Measurements from ENCODE around the gene PDK4. TPM values are rescaled to one million over a fixed set of nuclear protein-coding genes. Genes with fewer than 3 reads are reported as not detected.

The PDK4 gene
- total and polyA plus RNA-seq, 8 donors = 20.0 to 56.6 (median 32.1) TPM

- Histone ChIP-seq H3K4me1 (no peaks in the 10 kb centered on the region), H3K9me3 (no peaks in the 10 kb centered on the region), H3K27ac (no peak overlapping the region), H3K4me3 (no peak overlapping the region), H3K36me3 (no peaks in the 10 kb centered on the region), H3K27me3 (no peaks in the 10 kb centered on the region)
- no peak for DNase-seq
- intact Hi-C loops (cut with DNase I) = loop anchor here in 1 of 2 donors (10.0 kb wide), 1 partner anchor 147 kb away; no protein-coding TSS in a partner anchor
- TF ChIP-seq CTCF (IDR thresholded peaks at IDR 0.05) = no peak
- ATAC-seq = peak; percentile 36
Measured at GRCh38 chr7:95537468-95537867, 58.8 kb downstream of the PDK4 start.

DNA sequence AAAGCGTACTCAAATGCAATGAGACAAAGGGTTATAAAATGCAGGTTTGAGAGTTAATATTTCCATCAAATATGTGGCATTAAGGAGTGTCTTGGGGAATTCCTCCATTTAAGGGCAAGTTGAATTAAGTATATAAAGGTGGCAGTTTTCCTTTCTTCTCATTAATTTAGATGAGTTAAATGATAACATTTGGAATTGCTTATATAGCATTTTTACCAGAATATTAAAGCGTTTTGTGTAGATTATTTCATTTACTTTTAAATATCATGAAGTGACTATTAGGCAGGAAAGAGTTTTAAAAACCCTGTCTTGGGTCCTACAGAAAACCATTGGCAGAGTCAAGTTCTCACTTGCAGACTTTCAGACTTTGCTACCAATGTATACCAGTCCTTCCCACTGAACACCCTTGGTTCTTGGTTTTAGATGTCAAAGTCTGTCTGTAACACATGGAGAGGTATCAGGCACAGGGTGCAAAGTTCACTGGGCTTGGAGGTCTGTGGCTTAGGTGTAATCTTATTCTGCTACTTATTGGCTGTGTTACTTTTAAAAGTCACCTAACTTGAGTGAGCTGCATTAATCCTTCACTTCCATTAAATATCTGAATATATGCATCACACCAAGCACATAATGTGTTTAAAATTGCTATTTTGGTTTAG is 59.5 kb downstream of the PDK4 start:
- Histone ChIP-seq H3K27me3 (no peaks in the 10 kb centered on the region), H3K4me3 (no peak overlapping the region), H3K27ac (no peak overlapping the region), H3K36me3 (no peaks in the 10 kb centered on the region), H3K9me3 (no peaks in the 10 kb centered on the region), H3K4me1 (no peaks in the 10 kb centered on the region)
- no peak for ATAC-seq
- intact Hi-C loops (cut with DNase I) = loop anchor here in 1 of 2 donors (10.0 kb wide), 1 partner anchor 148 kb away; no protein-coding TSS in a partner anchor
- no peak for TF ChIP-seq CTCF (IDR thresholded peaks at IDR 0.05)
- DNase-seq = no peak

DNA sequence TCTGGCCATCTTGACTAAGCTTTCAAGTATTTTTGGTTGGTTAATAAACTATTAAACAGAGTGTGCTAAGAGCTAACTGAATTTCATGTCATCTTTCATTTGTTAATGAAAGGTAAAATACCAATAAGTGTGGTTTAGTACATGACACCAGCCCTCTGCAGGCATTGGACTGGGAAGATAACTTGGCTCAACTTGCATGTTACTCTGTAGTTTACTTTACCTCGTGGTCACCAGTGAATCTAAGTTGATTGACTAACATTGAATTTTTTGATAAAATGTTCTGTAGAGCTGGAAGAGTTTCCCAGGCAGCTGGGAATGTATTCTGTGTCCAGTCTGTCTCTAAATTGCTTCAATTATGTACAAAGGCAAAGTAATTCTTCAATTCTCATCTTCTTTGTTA is 60.7 kb downstream of the PDK4 start:
- Histone ChIP-seq H3K27ac (no peak overlapping the region), H3K4me3 (no peak overlapping the region), H3K4me1 (no peaks in the 10 kb centered on the region), H3K36me3 (no peaks in the 10 kb centered on the region), H3K27me3 (no peaks in the 10 kb centered on the region), H3K9me3 (no peaks in the 10 kb centered on the region)
- ATAC-seq (no peak), DNase-seq (no peak)
- intact Hi-C loops (cut with DNase I) = loop anchor here in 1 of 2 donors (10.0 kb wide), 1 partner anchor 149 kb away; no protein-coding TSS in a partner anchor
- TF ChIP-seq CTCF (IDR thresholded peaks at IDR 0.05) = no peak

- no peak for TF ChIP-seq CTCF (IDR thresholded peaks at IDR 0.05)
- no peak for DNase-seq
- Histone ChIP-seq H3K27ac (no peak overlapping the region), H3K36me3 (no peaks in the 10 kb centered on the region), H3K4me3 (no peak overlapping the region), H3K27me3 (no peaks in the 10 kb centered on the region), H3K4me1 (no peaks in the 10 kb centered on the region), H3K9me3 (no peaks in the 10 kb centered on the region)
- intact Hi-C loops (cut with DNase I) = loop anchor here in 1 of 2 donors (10.0 kb wide), 1 partner anchor 150 kb away; no protein-coding TSS in a partner anchor
- ATAC-seq = no peak
Measured at GRCh38 chr7:95534796-95535195, 61.5 kb downstream of the PDK4 start.

Other genes with a start within 250 kb of the PDK4 start
- 10 to 100 TPM; 19.7 to 49.3 TPM for gene PON3, start 200.1 kb downstream of the PDK4 start, total RNA-seq
- 10 to 100 TPM; 13.5 to 19.4 (median 15.7) TPM for gene PON3, start 200.1 kb downstream of the PDK4 start, polyA plus RNA-seq (ENCODE audit: insufficient read length in 6 of 6)
- 100 to 1,000 TPM; 192 to 277 TPM for gene PON2, start 161.5 kb downstream of the PDK4 start, total RNA-seq
- 100 to 1,000 TPM; 290 to 511 (median 299) TPM for gene PON2, start 161.5 kb downstream of the PDK4 start, polyA plus RNA-seq (ENCODE audit: insufficient read length in 6 of 6)
- gene ASB4, start 110.6 kb downstream of the PDK4 start, total RNA-seq = under 1 TPM; 0.10 to 0.29 TPM
- gene ASB4, start 110.6 kb downstream of the PDK4 start, polyA plus RNA-seq (ENCODE audit: insufficient read length in 6 of 6) = 1 to 10 TPM in 3 of 6 donors, under 1 TPM in 3; 0.60 to 1.6 (median 1.0) TPM
- 1 to 10 TPM; 1.6 to 1.9 TPM for gene DYNC1I1, start 176.0 kb upstream of the PDK4 start, total RNA-seq
- 10 to 100 TPM in 4 of 6 donors, 1 to 10 TPM in 2; 7.2 to 16.0 (median 11.2) TPM for gene DYNC1I1, start 176.0 kb upstream of the PDK4 start, polyA plus RNA-seq (ENCODE audit: insufficient read length in 6 of 6)

Data from left lung (tissue), 10 donors.